ENCODE measurements around the gene GALNTL6.

DNA sequence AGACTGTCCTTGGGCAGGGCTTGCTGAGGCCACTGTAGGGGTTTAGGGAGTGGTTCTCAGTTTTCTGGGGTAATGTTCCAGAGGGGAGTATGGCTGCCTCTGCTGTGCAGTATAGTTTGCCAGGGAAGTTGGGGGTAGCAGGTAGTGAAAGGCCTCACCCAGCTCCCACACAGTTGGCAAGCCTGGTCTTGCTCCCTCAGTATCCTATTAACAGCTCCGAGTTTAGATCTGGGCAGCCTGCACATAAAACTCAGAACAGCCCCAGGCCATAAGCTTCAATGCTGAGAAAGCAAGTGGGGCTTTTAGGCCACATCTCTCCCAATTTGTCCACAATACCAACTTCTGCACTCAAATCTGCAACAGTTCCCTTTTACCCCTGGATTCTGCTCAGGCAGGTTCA, 205.2 kb downstream of the GALNTL6 start:
- TF ChIP-seq POLR2AphosphoS5 (IDR thresholded peaks at IDR 0.05; ENCODE audit: low read depth), result no peak
- TF ChIP-seq, protein P1, sequence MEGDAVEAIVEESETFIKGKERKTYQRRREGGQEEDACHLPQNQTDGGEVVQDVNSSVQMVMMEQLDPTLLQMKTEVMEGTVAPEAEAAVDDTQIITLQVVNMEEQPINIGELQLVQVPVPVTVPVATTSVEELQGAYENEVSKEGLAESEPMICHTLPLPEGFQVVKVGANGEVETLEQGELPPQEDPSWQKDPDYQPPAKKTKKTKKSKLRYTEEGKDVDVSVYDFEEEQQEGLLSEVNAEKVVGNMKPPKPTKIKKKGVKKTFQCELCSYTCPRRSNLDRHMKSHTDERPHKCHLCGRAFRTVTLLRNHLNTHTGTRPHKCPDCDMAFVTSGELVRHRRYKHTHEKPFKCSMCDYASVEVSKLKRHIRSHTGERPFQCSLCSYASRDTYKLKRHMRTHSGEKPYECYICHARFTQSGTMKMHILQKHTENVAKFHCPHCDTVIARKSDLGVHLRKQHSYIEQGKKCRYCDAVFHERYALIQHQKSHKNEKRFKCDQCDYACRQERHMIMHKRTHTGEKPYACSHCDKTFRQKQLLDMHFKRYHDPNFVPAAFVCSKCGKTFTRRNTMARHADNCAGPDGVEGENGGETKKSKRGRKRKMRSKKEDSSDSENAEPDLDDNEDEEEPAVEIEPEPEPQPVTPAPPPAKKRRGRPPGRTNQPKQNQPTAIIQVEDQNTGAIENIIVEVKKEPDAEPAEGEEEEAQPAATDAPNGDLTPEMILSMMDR (conservative IDR thresholded peaks at IDR 0.05; ENCODE audit: low read depth in 2 of 2), result no peak
- TF ChIP-seq, protein P2, sequence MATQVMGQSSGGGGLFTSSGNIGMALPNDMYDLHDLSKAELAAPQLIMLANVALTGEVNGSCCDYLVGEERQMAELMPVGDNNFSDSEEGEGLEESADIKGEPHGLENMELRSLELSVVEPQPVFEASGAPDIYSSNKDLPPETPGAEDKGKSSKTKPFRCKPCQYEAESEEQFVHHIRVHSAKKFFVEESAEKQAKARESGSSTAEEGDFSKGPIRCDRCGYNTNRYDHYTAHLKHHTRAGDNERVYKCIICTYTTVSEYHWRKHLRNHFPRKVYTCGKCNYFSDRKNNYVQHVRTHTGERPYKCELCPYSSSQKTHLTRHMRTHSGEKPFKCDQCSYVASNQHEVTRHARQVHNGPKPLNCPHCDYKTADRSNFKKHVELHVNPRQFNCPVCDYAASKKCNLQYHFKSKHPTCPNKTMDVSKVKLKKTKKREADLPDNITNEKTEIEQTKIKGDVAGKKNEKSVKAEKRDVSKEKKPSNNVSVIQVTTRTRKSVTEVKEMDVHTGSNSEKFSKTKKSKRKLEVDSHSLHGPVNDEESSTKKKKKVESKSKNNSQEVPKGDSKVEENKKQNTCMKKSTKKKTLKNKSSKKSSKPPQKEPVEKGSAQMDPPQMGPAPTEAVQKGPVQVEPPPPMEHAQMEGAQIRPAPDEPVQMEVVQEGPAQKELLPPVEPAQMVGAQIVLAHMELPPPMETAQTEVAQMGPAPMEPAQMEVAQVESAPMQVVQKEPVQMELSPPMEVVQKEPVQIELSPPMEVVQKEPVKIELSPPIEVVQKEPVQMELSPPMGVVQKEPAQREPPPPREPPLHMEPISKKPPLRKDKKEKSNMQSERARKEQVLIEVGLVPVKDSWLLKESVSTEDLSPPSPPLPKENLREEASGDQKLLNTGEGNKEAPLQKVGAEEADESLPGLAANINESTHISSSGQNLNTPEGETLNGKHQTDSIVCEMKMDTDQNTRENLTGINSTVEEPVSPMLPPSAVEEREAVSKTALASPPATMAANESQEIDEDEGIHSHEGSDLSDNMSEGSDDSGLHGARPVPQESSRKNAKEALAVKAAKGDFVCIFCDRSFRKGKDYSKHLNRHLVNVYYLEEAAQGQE (IDR thresholded peaks at IDR 0.05; ENCODE audit: unreplicated experiment), result no peak
- TF ChIP-seq, protein P3, sequence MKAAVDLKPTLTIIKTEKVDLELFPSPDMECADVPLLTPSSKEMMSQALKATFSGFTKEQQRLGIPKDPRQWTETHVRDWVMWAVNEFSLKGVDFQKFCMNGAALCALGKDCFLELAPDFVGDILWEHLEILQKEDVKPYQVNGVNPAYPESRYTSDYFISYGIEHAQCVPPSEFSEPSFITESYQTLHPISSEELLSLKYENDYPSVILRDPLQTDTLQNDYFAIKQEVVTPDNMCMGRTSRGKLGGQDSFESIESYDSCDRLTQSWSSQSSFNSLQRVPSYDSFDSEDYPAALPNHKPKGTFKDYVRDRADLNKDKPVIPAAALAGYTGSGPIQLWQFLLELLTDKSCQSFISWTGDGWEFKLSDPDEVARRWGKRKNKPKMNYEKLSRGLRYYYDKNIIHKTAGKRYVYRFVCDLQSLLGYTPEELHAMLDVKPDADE (IDR thresholded peaks at IDR 0.05), result no peak
- no peak for TF ChIP-seq EZH2 (IDR thresholded peaks at IDR 0.05; ENCODE audit: low read depth, unreplicated experiment)
- no peak for TF ChIP-seq EZH2phosphoT487 (IDR thresholded peaks at IDR 0.05; ENCODE audit: unreplicated experiment)
- TF ChIP-seq, protein P4, sequence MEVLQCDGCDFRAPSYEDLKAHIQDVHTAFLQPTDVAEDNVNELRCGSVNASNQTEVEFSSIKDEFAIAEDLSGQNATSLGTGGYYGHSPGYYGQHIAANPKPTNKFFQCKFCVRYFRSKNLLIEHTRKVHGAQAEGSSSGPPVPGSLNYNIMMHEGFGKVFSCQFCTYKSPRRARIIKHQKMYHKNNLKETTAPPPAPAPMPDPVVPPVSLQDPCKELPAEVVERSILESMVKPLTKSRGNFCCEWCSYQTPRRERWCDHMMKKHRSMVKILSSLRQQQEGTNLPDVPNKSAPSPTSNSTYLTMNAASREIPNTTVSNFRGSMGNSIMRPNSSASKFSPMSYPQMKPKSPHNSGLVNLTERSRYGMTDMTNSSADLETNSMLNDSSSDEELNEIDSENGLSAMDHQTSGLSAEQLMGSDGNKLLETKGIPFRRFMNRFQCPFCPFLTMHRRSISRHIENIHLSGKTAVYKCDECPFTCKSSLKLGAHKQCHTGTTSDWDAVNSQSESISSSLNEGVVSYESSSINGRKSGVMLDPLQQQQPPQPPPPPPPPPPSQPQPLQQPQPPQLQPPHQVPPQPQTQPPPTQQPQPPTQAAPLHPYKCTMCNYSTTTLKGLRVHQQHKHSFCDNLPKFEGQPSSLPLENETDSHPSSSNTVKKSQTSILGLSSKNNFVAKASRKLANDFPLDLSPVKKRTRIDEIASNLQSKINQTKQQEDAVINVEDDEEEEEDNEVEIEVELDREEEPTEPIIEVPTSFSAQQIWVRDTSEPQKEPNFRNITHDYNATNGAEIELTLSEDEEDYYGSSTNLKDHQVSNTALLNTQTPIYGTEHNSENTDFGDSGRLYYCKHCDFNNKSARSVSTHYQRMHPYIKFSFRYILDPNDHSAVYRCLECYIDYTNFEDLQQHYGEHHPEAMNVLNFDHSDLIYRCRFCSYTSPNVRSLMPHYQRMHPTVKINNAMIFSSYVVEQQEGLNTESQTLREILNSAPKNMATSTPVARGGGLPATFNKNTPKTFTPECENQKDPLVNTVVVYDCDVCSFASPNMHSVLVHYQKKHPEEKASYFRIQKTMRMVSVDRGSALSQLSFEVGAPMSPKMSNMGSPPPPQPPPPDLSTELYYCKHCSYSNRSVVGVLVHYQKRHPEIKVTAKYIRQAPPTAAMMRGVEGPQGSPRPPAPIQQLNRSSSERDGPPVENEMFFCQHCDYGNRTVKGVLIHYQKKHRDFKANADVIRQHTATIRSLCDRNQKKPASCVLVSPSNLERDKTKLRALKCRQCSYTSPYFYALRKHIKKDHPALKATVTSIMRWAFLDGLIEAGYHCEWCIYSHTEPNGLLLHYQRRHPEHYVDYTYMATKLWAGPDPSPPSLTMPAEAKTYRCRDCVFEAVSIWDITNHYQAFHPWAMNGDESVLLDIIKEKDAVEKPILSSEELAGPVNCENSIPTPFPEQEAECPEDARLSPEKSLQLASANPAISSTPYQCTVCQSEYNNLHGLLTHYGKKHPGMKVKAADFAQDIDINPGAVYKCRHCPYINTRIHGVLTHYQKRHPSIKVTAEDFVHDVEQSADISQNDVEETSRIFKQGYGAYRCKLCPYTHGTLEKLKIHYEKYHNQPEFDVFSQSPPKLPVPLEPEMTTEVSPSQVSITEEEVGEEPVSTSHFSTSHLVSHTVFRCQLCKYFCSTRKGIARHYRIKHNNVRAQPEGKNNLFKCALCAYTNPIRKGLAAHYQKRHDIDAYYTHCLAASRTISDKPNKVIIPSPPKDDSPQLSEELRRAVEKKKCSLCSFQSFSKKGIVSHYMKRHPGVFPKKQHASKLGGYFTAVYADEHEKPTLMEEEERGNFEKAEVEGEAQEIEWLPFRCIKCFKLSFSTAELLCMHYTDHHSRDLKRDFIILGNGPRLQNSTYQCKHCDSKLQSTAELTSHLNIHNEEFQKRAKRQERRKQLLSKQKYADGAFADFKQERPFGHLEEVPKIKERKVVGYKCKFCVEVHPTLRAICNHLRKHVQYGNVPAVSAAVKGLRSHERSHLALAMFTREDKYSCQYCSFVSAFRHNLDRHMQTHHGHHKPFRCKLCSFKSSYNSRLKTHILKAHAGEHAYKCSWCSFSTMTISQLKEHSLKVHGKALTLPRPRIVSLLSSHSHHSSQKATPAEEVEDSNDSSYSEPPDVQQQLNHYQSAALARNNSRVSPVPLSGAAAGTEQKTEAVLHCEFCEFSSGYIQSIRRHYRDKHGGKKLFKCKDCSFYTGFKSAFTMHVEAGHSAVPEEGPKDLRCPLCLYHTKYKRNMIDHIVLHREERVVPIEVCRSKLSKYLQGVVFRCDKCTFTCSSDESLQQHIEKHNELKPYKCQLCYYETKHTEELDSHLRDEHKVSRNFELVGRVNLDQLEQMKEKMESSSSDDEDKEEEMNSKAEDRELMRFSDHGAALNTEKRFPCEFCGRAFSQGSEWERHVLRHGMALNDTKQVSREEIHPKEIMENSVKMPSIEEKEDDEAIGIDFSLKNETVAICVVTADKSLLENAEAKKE (CRISPR knock-in tag; IDR thresholded peaks at IDR 0.05), result no peak
- TF ChIP-seq CREB1 (CRISPR knock-in tag; IDR thresholded peaks at IDR 0.05; ENCODE audit: low read depth), result no peak
- no peak for TF ChIP-seq JUNB (IDR thresholded peaks at IDR 0.05; ENCODE audit: unreplicated experiment)
- no peak for TF ChIP-seq NANOG (IDR thresholded peaks at IDR 0.05; ENCODE audit: borderline replicate concordance)
- no peak for TF ChIP-seq ZNF331 (CRISPR knock-in tag; IDR thresholded peaks at IDR 0.05; ENCODE audit: low read depth)
- no peak for TF ChIP-seq ZNF114 (CRISPR knock-in tag; IDR thresholded peaks at IDR 0.05)
- TF ChIP-seq STAT1 (IDR thresholded peaks at IDR 0.05; ENCODE audit: unreplicated experiment), result no peak
